Measurements from ENCODE around the gene PCDHGA4. TPM values are rescaled to one million over a fixed set of nuclear protein-coding genes. Genes with fewer than 3 reads are reported as not detected.

The PCDHGA4 gene
- total RNA-seq, 4 donors from 2014 or later: 2.7 to 4.0 (median 3.5) TPM

GRCh38 chr5:141326088-141326854, 28.6 kb upstream of the PCDHGA4 start:
- TF ChIP-seq CTCF (IDR thresholded peaks at IDR 0.05; ENCODE audit: low read depth): no peak

GRCh38 chr5:141328231-141328630, 26.6 kb upstream of the PCDHGA4 start:
- TF ChIP-seq CTCF (IDR thresholded peaks at IDR 0.05; ENCODE audit: low read depth): no peak

- no peak for TF ChIP-seq CTCF (IDR thresholded peaks at IDR 0.05; ENCODE audit: low read depth)
Observed at GRCh38 chr5:141330299-141331080, 24.3 kb upstream of the PCDHGA4 start, which contains the start of gene PCDHGA1. Gene PCDHGA1 (plus strand): TSS chr5:141330514.

- no peak for TF ChIP-seq CTCF (IDR thresholded peaks at IDR 0.05; ENCODE audit: low read depth)
Observed at GRCh38 chr5:141338538-141339306, 16.1 kb upstream of the PCDHGA4 start, which contains the start of gene PCDHGA2. Gene PCDHGA2 (plus strand): TSS chr5:141338760.

GRCh38 chr5:141342773-141343172, 12.0 kb upstream of the PCDHGA4 start:
- TF ChIP-seq CTCF (IDR thresholded peaks at IDR 0.05; ENCODE audit: low read depth): no peak

- TF ChIP-seq CTCF (IDR thresholded peaks at IDR 0.05; ENCODE audit: low read depth): no peak
Observed at GRCh38 chr5:141343242-141343952, 11.4 kb upstream of the PCDHGA4 start, which contains the start of gene PCDHGA3. Gene PCDHGA3 (plus strand): TSS chr5:141343829. CDS start chr5:141344034, 205 bp downstream.
